ENCODE results near the gene ABTB1. TPM values are rescaled to one million over a fixed set of nuclear protein-coding genes. Genes with fewer than 3 reads are reported as not detected.
"Not testable (repeated sequence)": the region's sequence is repeated elsewhere in the genome, so short reads cannot be mapped to it uniquely, and the experiment has no call there.

ABTB1 gene
- total and polyA plus RNA-seq, 4 experiments from 2014 or later: 66.9 to 169 (median 120) TPM

GRCh38 chr3:127699416-127700300 lies 26.9 kb downstream of the ABTB1 start:
- ChIA-PET CTCF (ENCODE audit: partially characterized antibody) (interaction anchor here (2.7 kb wide), 1 partner anchor 124 kb away, joined by 12 read pairs; no protein-coding TSS in a partner anchor), POLR2A (ENCODE audit: partially characterized antibody) (no interaction called here)
- DNase-seq: no peak
- H3K36me3 ChIP-seq (ENCODE audit: insufficient read depth, low read length): no peaks in the 10 kb centered on the region
- no peak overlapping the region for H3K27ac ChIP-seq (ENCODE audit: low read depth, low read length)
- H3K9me3 ChIP-seq (ENCODE audit: control insufficient read depth in 1 of 2, low read length in 2 of 2): no peaks in the 10 kb centered on the region
- Mint-ChIP-seq H3K27me3 (peaks cover 2 to 11% of the 10 kb centered on the region in 2 donors), H3K4me3 (no peak overlapping the region), H3K4me1 (peaks cover 0 to 4% (median 2%) of the 10 kb centered on the region in 4 donors), H3K27ac (peak overlapping the region in 1 of 7 donors; percentile 17), H3K9me3 (peaks cover 0 to 7% (median 2%) of the 10 kb centered on the region in 8 donors), H3K36me3 (no peaks in the 10 kb centered on the region)
- no peaks in the 10 kb centered on the region for H3K27me3 ChIP-seq (ENCODE audit: insufficient read depth, low read length)
- intact Hi-C loops (cut with micrococcal nuclease): no loop called here
- H3K4me1 ChIP-seq (ENCODE audit: insufficient read depth, low read length): no peaks in the 10 kb centered on the region
- no peak overlapping the region for H3K4me3 ChIP-seq (ENCODE audit: low read length in 2 of 2)

DNA sequence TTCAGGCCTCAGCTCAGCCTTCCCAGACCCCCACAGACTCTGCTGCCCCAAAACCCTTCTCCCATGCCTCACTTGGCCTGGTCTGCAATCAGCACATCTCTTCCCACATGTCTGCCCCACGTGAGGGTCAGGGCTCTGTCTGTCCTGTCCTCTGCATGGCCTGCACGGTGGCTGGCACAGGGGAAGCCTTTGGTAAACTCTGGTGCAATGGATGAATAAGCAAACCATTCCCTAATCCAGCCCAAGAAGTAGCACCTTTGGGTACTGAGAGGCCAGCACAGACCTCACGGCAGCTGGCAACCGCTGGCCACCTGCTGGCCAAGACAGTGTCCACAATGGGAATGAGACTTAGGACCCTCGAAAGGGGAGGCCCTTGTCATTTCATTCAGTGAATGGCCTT lies 27.7 kb downstream of the ABTB1 start:
- Histone ChIP-seq H3K27ac (ENCODE audit: low read depth, low read length) (no peak overlapping the region), H3K9me3 (ENCODE audit: control insufficient read depth in 1 of 2, low read length in 2 of 2) (no peaks in the 10 kb centered on the region), H3K36me3 (ENCODE audit: insufficient read depth, low read length) (no peaks in the 10 kb centered on the region), H3K27me3 (ENCODE audit: insufficient read depth, low read length) (no peaks in the 10 kb centered on the region), H3K4me3 (ENCODE audit: low read length in 2 of 2) (no peak overlapping the region), H3K4me1 (ENCODE audit: insufficient read depth, low read length) (no peaks in the 10 kb centered on the region)
- intact Hi-C loops (cut with micrococcal nuclease): no loop called here
- no peak overlapping the region for H3K4me3 Mint-ChIP-seq
- ChIA-PET POLR2A (ENCODE audit: partially characterized antibody) (no interaction called here), CTCF (ENCODE audit: partially characterized antibody) (interaction anchor here (2.7 kb wide), 1 partner anchor 125 kb away, joined by 12 read pairs; no protein-coding TSS in a partner anchor)
- DNase-seq: no peak
- no peaks in the 10 kb centered on the region for H3K36me3 Mint-ChIP-seq
- peaks cover 0 to 4% (median 2%) of the 10 kb centered on the region in 4 donors for H3K4me1 Mint-ChIP-seq
- peaks cover 3 to 15% of the 10 kb centered on the region in 2 donors for H3K27me3 Mint-ChIP-seq
- no peak overlapping the region for H3K27ac Mint-ChIP-seq
- peaks cover 0 to 8% (median 2%) of the 10 kb centered on the region in 8 donors for H3K9me3 Mint-ChIP-seq

DNA sequence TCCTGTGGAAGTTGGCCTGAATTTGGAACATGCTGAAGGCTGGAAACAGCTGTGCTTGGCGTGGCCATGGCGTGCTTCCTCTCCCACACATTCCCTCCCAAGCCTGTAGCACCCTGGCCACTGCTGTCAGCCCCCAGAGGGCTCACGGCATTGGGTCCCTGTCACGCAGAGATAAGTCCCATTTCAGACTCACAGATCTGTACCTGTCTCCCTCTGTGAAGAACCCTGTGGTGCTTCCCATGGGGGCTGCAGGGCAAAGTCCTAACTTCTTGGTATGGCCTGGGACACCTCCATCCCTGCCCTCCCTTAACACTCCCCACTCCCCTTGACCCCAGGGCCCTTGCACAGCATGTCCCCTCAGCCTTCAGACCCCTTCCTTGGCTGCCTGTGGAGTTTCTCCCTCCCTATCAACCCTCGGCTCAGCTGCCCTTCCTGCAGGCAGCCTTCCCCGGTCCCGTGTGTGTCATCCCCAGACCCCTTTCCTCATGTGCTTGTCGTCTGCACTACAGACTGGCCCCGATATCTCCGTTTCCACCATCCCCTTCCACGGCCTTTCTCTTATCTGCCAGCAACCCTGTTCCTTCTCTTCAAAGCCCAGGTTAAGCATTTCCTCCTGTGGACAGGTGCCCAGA lies 28.6 kb downstream of the ABTB1 start:
- Mint-ChIP-seq H3K4me1 (peaks cover 0 to 4% (median 2%) of the 10 kb centered on the region in 4 donors), H3K27me3 (peaks cover 3 to 15% of the 10 kb centered on the region in 2 donors), H3K36me3 (no peaks in the 10 kb centered on the region), H3K9me3 (peaks cover 0 to 8% (median 2%) of the 10 kb centered on the region in 8 donors), H3K27ac (no peak overlapping the region), H3K4me3 (no peak overlapping the region)
- H3K4me3 ChIP-seq (ENCODE audit: low read length in 2 of 2): no peak overlapping the region
- H3K36me3 ChIP-seq (ENCODE audit: insufficient read depth, low read length): no peaks in the 10 kb centered on the region
- H3K4me1 ChIP-seq (ENCODE audit: insufficient read depth, low read length): no peaks in the 10 kb centered on the region
- POLR2A ChIA-PET (ENCODE audit: partially characterized antibody): no interaction called here
- intact Hi-C loops (cut with micrococcal nuclease): no loop called here
- H3K9me3 ChIP-seq (ENCODE audit: control insufficient read depth in 1 of 2, low read length in 2 of 2): no peaks in the 10 kb centered on the region
- no peaks in the 10 kb centered on the region for H3K27me3 ChIP-seq (ENCODE audit: insufficient read depth, low read length)
- CTCF ChIA-PET (ENCODE audit: partially characterized antibody): no interaction called here
- DNase-seq: no peak
- no peak overlapping the region for H3K27ac ChIP-seq (ENCODE audit: low read depth, low read length)

GRCh38 chr3:127702151-127702578 lies 29.4 kb downstream of the ABTB1 start:
- Histone ChIP-seq H3K4me3 (ENCODE audit: low read length in 2 of 2) (no peak overlapping the region), H3K27ac (ENCODE audit: low read depth, low read length) (no peak overlapping the region), H3K27me3 (ENCODE audit: insufficient read depth, low read length) (no peaks in the 10 kb centered on the region), H3K9me3 (ENCODE audit: control insufficient read depth in 1 of 2, low read length in 2 of 2) (no peaks in the 10 kb centered on the region), H3K4me1 (ENCODE audit: insufficient read depth, low read length) (no peaks in the 10 kb centered on the region), H3K36me3 (ENCODE audit: insufficient read depth, low read length) (no peaks in the 10 kb centered on the region)
- DNase-seq: no peak
- POLR2A ChIA-PET (ENCODE audit: partially characterized antibody): no interaction called here
- H3K4me3 Mint-ChIP-seq: no peak overlapping the region
- CTCF ChIA-PET (ENCODE audit: partially characterized antibody): no interaction called here
- H3K36me3 Mint-ChIP-seq: no peaks in the 10 kb centered on the region
- H3K9me3 Mint-ChIP-seq: peaks cover 0 to 8% (median 2%) of the 10 kb centered on the region in 8 donors
- peaks cover 0 to 4% (median 2%) of the 10 kb centered on the region in 4 donors for H3K4me1 Mint-ChIP-seq
- H3K27me3 Mint-ChIP-seq: peaks cover 3 to 15% of the 10 kb centered on the region in 2 donors
- intact Hi-C loops (cut with micrococcal nuclease): no loop called here
- H3K27ac Mint-ChIP-seq: no peak overlapping the region

- H3K27me3 Mint-ChIP-seq: peaks cover 3 to 15% of the 10 kb centered on the region in 2 donors
- CTCF ChIA-PET (ENCODE audit: partially characterized antibody); intact Hi-C loops (cut with micrococcal nuclease); H3K27me3 ChIP-seq (ENCODE audit: insufficient read depth, low read length); H3K4me3 ChIP-seq (ENCODE audit: low read length in 2 of 2); DNase-seq; POLR2A ChIA-PET (ENCODE audit: partially characterized antibody); H3K4me1 Mint-ChIP-seq; H3K36me3 ChIP-seq (ENCODE audit: insufficient read depth, low read length); H3K27ac Mint-ChIP-seq; H3K4me3 Mint-ChIP-seq; H3K4me1 ChIP-seq (ENCODE audit: insufficient read depth, low read length); H3K9me3 ChIP-seq (ENCODE audit: control insufficient read depth in 1 of 2, low read length in 2 of 2); H3K9me3 Mint-ChIP-seq; H3K27ac ChIP-seq (ENCODE audit: low read depth, low read length); H3K36me3 Mint-ChIP-seq: not testable (repeated sequence)
Observed at GRCh38 chr3:127704840-127705239, 32.1 kb downstream of the ABTB1 start.

DNA sequence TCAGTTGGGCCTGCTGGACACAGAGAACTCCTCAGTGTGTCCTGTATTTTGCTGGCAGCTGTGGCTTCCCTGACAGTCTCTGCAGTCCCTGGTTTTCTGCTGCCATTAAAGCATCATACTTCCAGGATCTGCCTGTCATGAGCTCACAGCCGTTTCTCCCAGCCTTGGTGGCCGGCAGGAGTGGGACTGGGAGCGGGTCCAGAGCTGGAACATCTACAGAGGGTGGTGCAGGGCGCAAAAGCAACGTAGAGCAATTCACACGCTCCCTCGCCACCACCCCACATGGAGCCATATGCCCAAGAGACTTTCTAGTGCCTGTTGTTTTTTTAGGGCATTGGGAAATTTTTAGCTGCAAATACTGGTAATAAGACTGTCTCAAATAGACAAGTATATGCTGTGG lies 33.6 kb downstream of the ABTB1 start:
- Mint-ChIP-seq H3K9me3 (peaks cover 0 to 8% (median 2%) of the 10 kb centered on the region in 8 donors), H3K4me1 (no peaks in the 10 kb centered on the region), H3K36me3 (no peaks in the 10 kb centered on the region), H3K4me3 (no peak overlapping the region), H3K27me3 (peaks cover 3 to 15% of the 10 kb centered on the region in 2 donors), H3K27ac (no peak overlapping the region)
- POLR2A ChIA-PET (ENCODE audit: partially characterized antibody): no interaction called here
- no peak for DNase-seq
- Histone ChIP-seq H3K27ac (ENCODE audit: low read depth, low read length) (no peak overlapping the region), H3K9me3 (ENCODE audit: control insufficient read depth in 1 of 2, low read length in 2 of 2) (no peaks in the 10 kb centered on the region), H3K4me3 (ENCODE audit: low read length in 2 of 2) (no peak overlapping the region), H3K4me1 (ENCODE audit: insufficient read depth, low read length) (no peaks in the 10 kb centered on the region), H3K27me3 (ENCODE audit: insufficient read depth, low read length) (no peaks in the 10 kb centered on the region), H3K36me3 (ENCODE audit: insufficient read depth, low read length) (no peaks in the 10 kb centered on the region)
- CTCF ChIA-PET (ENCODE audit: partially characterized antibody): interaction anchor here (1.1 to 1.5 kb wide), 2 partner anchors 11 to 12 kb away, joined by 3 read pairs; no protein-coding TSS in a partner anchor
- intact Hi-C loops (cut with micrococcal nuclease): no loop called here

- H3K36me3 Mint-ChIP-seq: no peaks in the 10 kb centered on the region
- no peaks in the 10 kb centered on the region for H3K36me3 ChIP-seq (ENCODE audit: insufficient read depth, low read length)
- no peaks in the 10 kb centered on the region for H3K27me3 ChIP-seq (ENCODE audit: insufficient read depth, low read length)
- no peak overlapping the region for H3K27ac Mint-ChIP-seq
- H3K4me3 ChIP-seq (ENCODE audit: low read length in 2 of 2): no peak overlapping the region
- H3K9me3 ChIP-seq (ENCODE audit: control insufficient read depth in 1 of 2, low read length in 2 of 2): no peaks in the 10 kb centered on the region
- peaks cover 3 to 13% of the 10 kb centered on the region in 2 donors for H3K27me3 Mint-ChIP-seq
- ChIA-PET POLR2A (ENCODE audit: partially characterized antibody) (no interaction called here), CTCF (ENCODE audit: partially characterized antibody) (interaction anchor here (1.1 to 1.5 kb wide), 2 partner anchors 10 to 13 kb away, joined by 3 read pairs; no protein-coding TSS in a partner anchor)
- H3K4me3 Mint-ChIP-seq: no peak overlapping the region
- intact Hi-C loops (cut with micrococcal nuclease): no loop called here
- H3K4me1 ChIP-seq (ENCODE audit: insufficient read depth, low read length): no peaks in the 10 kb centered on the region
- DNase-seq: no peak
- H3K4me1 Mint-ChIP-seq: no peaks in the 10 kb centered on the region
- no peak overlapping the region for H3K27ac ChIP-seq (ENCODE audit: low read depth, low read length)
- peaks cover 0 to 8% (median 2%) of the 10 kb centered on the region in 8 donors for H3K9me3 Mint-ChIP-seq
Observed at GRCh38 chr3:127706785-127707351, 34.1 kb downstream of the ABTB1 start.
